Measurements from ENCODE around the gene CD14.
"Not testable (repeated sequence)": the region's sequence is repeated elsewhere in the genome, so short reads cannot be mapped to it uniquely, and the experiment has no call there.

The CD14 gene

GRCh38 chr5:140635291-140636257, 2.6 kb upstream of the CD14 start:
- no peak for DNase-seq (ENCODE audit: low spot score)

- DNase-seq (ENCODE audit: low spot score): no peak
These were observed 1.1 kb upstream of the CD14 start for GRCh38 chr5:140634103-140634502.

- no peak for DNase-seq (ENCODE audit: low spot score)
These were observed 526 bp upstream of the CD14 start for GRCh38 chr5:140633501-140633900.

GRCh38 chr5:140632366-140633020, 482 bp downstream of the CD14 start:
- DNase-seq (ENCODE audit: low spot score): peak; percentile 23

- DNase-seq (ENCODE audit: low spot score): no peak
These were observed 1.1 kb downstream of the CD14 start for GRCh38 chr5:140631831-140632365.

- DNase-seq (ENCODE audit: low spot score): no peak
These were observed 1.9 kb downstream of the CD14 start for GRCh38 chr5:140631036-140631417.

- DNase-seq (ENCODE audit: low spot score): no peak
These were observed 2.5 kb downstream of the CD14 start for GRCh38 chr5:140630292-140631035.

- peak; percentile 44 for DNase-seq (ENCODE audit: low spot score)
These were observed 4.3 kb downstream of the CD14 start for GRCh38 chr5:140628711-140629110.

- no peak for DNase-seq (ENCODE audit: low spot score)
These were observed 5.0 kb downstream of the CD14 start for GRCh38 chr5:140627972-140628371.

GRCh38 chr5:140624886-140625285, 8.1 kb downstream of the CD14 start:
- DNase-seq (ENCODE audit: low spot score): not testable (repeated sequence)

GRCh38 chr5:140623061-140623460, 9.9 kb downstream of the CD14 start:
- DNase-seq (ENCODE audit: low spot score): not testable (repeated sequence)

GRCh38 chr5:140622301-140622700, 10.7 kb downstream of the CD14 start:
- DNase-seq (ENCODE audit: low spot score): no peak

GRCh38 chr5:140611020-140611521, 21.9 kb downstream of the CD14 start:
- DNase-seq (ENCODE audit: low spot score): no peak

- peak; percentile 72 for DNase-seq (ENCODE audit: low spot score)
These were observed 23.8 kb downstream of the CD14 start for GRCh38 chr5:140609126-140609525.

- DNase-seq (ENCODE audit: low spot score): no peak
These were observed 24.3 kb downstream of the CD14 start for GRCh38 chr5:140608722-140609121.

- DNase-seq (ENCODE audit: low spot score): no peak
These were observed 25.9 kb downstream of the CD14 start for GRCh38 chr5:140607031-140607430.

- DNase-seq (ENCODE audit: low spot score): no peak
These were observed 27.1 kb downstream of the CD14 start for GRCh38 chr5:140605879-140606278.

GRCh38 chr5:140603734-140604133, 29.2 kb downstream of the CD14 start:
- no peak for DNase-seq (ENCODE audit: low spot score)

GRCh38 chr5:140603446-140603698, 29.6 kb downstream of the CD14 start:
- not testable (repeated sequence) for DNase-seq (ENCODE audit: low spot score)

GRCh38 chr5:140602147-140602546, 30.8 kb downstream of the CD14 start:
- DNase-seq (ENCODE audit: low spot score): no peak

- no peak for DNase-seq (ENCODE audit: low spot score)
These were observed 32.9 kb downstream of the CD14 start for GRCh38 chr5:140600096-140600495.

GRCh38 chr5:140598836-140599235, 34.1 kb downstream of the CD14 start:
- DNase-seq (ENCODE audit: low spot score): no peak

Data from kidney capillary endothelial cell (primary cell).